ENCODE data around the gene DDX3X.
A peak's percentile ranks its signal among the peaks of the same experiment; 100 is the strongest.

DDX3X gene

GRCh38 chrX:41329101-41329500 lies 4.9 kb upstream of the DDX3X start:
- no peak overlapping the region for H4K5ac ChIP-seq (ENCODE audit: low read length)
- WGBS (ENCODE audit: extremely low coverage, insufficient coverage, low lambda C conversion rate) = no CpG with 5 or more reads among the region's 3 CpGs
- H3K4me3 ChIP-seq (ENCODE audit: low read length) = no peak overlapping the region

GRCh38 chrX:41332005-41332404 lies 2.0 kb upstream of the DDX3X start:
- no peak overlapping the region for H3K23ac ChIP-seq (ENCODE audit: low read length)
- H3K36me3 ChIP-seq (ENCODE audit: control insufficient read depth, insufficient read depth, low read length) = no peaks in the 10 kb centered on the region
- no peak overlapping the region for H2BK120ac ChIP-seq (ENCODE audit: low read depth, low read length)
- no peaks in the 10 kb centered on the region for H3K79me1 ChIP-seq (ENCODE audit: low read length)
- peak overlapping the region; percentile 82 for H3K9ac ChIP-seq (ENCODE audit: low read length)
- H3K18ac ChIP-seq (ENCODE audit: low read length) = no peak overlapping the region
- no peaks in the 10 kb centered on the region for H3K4me1 ChIP-seq (ENCODE audit: control insufficient read depth, low read depth, low read length)
- H3K4me3 ChIP-seq (ENCODE audit: low read length) = no peak overlapping the region
- no peak overlapping the region for H2AK5ac ChIP-seq (ENCODE audit: low read length)
- H3K79me2 ChIP-seq (ENCODE audit: control insufficient read depth, insufficient read depth, low read length) = peaks cover 29% of the 10 kb centered on the region
- WGBS (ENCODE audit: extremely low coverage, insufficient coverage, low lambda C conversion rate) = no CpG with 5 or more reads among the region's 4 CpGs
- H4K5ac ChIP-seq (ENCODE audit: low read length) = no peak overlapping the region
- peak overlapping the region; percentile 85 for H3K56ac ChIP-seq (ENCODE audit: low read length)
- H2BK15ac ChIP-seq (replicated peaks; ENCODE audit: low read depth) = no peak overlapping the region
- no peak overlapping the region for H3K4ac ChIP-seq (ENCODE audit: low read depth, low read length)
- H4K8ac ChIP-seq (ENCODE audit: low read depth, low read length) = no peak overlapping the region
- no peaks in the 10 kb centered on the region for H3K27me3 ChIP-seq (ENCODE audit: insufficient read depth, low read length, poor library complexity)
- no peak overlapping the region for H3K4me2 ChIP-seq (ENCODE audit: low read length)
- H3K27ac ChIP-seq (ENCODE audit: low read depth, low read length) = no peak overlapping the region
- H2BK5ac ChIP-seq (ENCODE audit: low read length) = no peak overlapping the region
- no peak for DNase-seq

More at GRCh38 chrX:41329101-41329500, 4.9 kb upstream of the DDX3X start:
- Histone ChIP-seq H3K56ac (ENCODE audit: low read length) (no peak overlapping the region), H4K8ac (ENCODE audit: low read depth, low read length) (no peak overlapping the region), H3K4me2 (ENCODE audit: low read length) (no peak overlapping the region), H2BK5ac (ENCODE audit: low read length) (no peak overlapping the region), H3K9ac (ENCODE audit: low read length) (no peak overlapping the region), H3K27ac (ENCODE audit: low read depth, low read length) (no peak overlapping the region), H3K4me1 (ENCODE audit: control insufficient read depth, low read depth, low read length) (no peaks in the 10 kb centered on the region), H3K79me2 (ENCODE audit: control insufficient read depth, insufficient read depth, low read length) (peaks cover 1% of the 10 kb centered on the region), H2AK5ac (ENCODE audit: low read length) (no peak overlapping the region), H3K4ac (ENCODE audit: low read depth, low read length) (no peak overlapping the region), H3K79me1 (ENCODE audit: low read length) (no peaks in the 10 kb centered on the region), H3K23ac (ENCODE audit: low read length) (no peak overlapping the region), H3K27me3 (ENCODE audit: insufficient read depth, low read length, poor library complexity) (no peaks in the 10 kb centered on the region), H2BK15ac (replicated peaks; ENCODE audit: low read depth) (no peak overlapping the region), H3K18ac (ENCODE audit: low read length) (no peak overlapping the region), H2BK120ac (ENCODE audit: low read depth, low read length) (no peak overlapping the region), H3K36me3 (ENCODE audit: control insufficient read depth, insufficient read depth, low read length) (no peaks in the 10 kb centered on the region)
- no peak for DNase-seq

- H3K27ac ChIP-seq (ENCODE audit: low read depth, low read length) = peak overlapping the region; percentile 91
- no peaks in the 10 kb centered on the region for H3K27me3 ChIP-seq (ENCODE audit: insufficient read depth, low read length, poor library complexity)
- H4K8ac ChIP-seq (ENCODE audit: low read depth, low read length) = peak overlapping the region; percentile 70
- no peak overlapping the region for H2AK5ac ChIP-seq (ENCODE audit: low read length)
- no peak overlapping the region for H3K23ac ChIP-seq (ENCODE audit: low read length)
- peak overlapping the region; percentile 55 for H2BK5ac ChIP-seq (ENCODE audit: low read length)
- H3K4me1 ChIP-seq (ENCODE audit: control insufficient read depth, low read depth, low read length) = no peaks in the 10 kb centered on the region
- peak overlapping the region; percentile 98 for H2BK15ac ChIP-seq (replicated peaks; ENCODE audit: low read depth)
- H3K56ac ChIP-seq (ENCODE audit: low read length) = peak overlapping the region; percentile 85
- H3K36me3 ChIP-seq (ENCODE audit: control insufficient read depth, insufficient read depth, low read length) = no peaks in the 10 kb centered on the region
- H3K9ac ChIP-seq (ENCODE audit: low read length) = peak overlapping the region; percentile 82
- DNase-seq = peak; percentile 55
- H3K4ac ChIP-seq (ENCODE audit: low read depth, low read length) = peak overlapping the region; percentile 90
- H3K79me2 ChIP-seq (ENCODE audit: control insufficient read depth, insufficient read depth, low read length) = peaks cover 34% of the 10 kb centered on the region
- no CpG with 5 or more reads among the region's 30 CpGs for WGBS (ENCODE audit: extremely low coverage, insufficient coverage, low lambda C conversion rate)
- no peaks in the 10 kb centered on the region for H3K79me1 ChIP-seq (ENCODE audit: low read length)
- H3K4me3 ChIP-seq (ENCODE audit: low read length) = peak overlapping the region; percentile 35
- peak overlapping the region; percentile 71 for H3K18ac ChIP-seq (ENCODE audit: low read length)
- peak overlapping the region; percentile 70 for H3K4me2 ChIP-seq (ENCODE audit: low read length)
- H2BK120ac ChIP-seq (ENCODE audit: low read depth, low read length) = peak overlapping the region; percentile 68
- H4K5ac ChIP-seq (ENCODE audit: low read length) = no peak overlapping the region
Observed at GRCh38 chrX:41332408-41333002, 1.5 kb upstream of the DDX3X start.

- Histone ChIP-seq H4K8ac (ENCODE audit: low read depth, low read length) (peak overlapping the region; percentile 70), H3K79me1 (ENCODE audit: low read length) (no peaks in the 10 kb centered on the region), H2BK15ac (replicated peaks; ENCODE audit: low read depth) (peak overlapping the region; percentile 98), H3K36me3 (ENCODE audit: control insufficient read depth, insufficient read depth, low read length) (no peaks in the 10 kb centered on the region), H3K4ac (ENCODE audit: low read depth, low read length) (peak overlapping the region; percentile 90), H3K4me2 (ENCODE audit: low read length) (peak overlapping the region; percentile 70), H2AK5ac (ENCODE audit: low read length) (no peak overlapping the region), H2BK120ac (ENCODE audit: low read depth, low read length) (peak overlapping the region; percentile 68), H3K23ac (ENCODE audit: low read length) (no peak overlapping the region), H3K27me3 (ENCODE audit: insufficient read depth, low read length, poor library complexity) (no peaks in the 10 kb centered on the region), H3K27ac (ENCODE audit: low read depth, low read length) (peak overlapping the region; percentile 91), H3K4me3 (ENCODE audit: low read length) (peak overlapping the region; percentile 90), H4K5ac (ENCODE audit: low read length) (no peak overlapping the region), H3K56ac (ENCODE audit: low read length) (peak overlapping the region; percentile 91), H2BK5ac (ENCODE audit: low read length) (peak overlapping the region; percentile 30), H3K4me1 (ENCODE audit: control insufficient read depth, low read depth, low read length) (no peaks in the 10 kb centered on the region), H3K18ac (ENCODE audit: low read length) (peak overlapping the region; percentile 71), H3K9ac (ENCODE audit: low read length) (peak overlapping the region; percentile 98), H3K79me2 (ENCODE audit: control insufficient read depth, insufficient read depth, low read length) (peaks cover 39% of the 10 kb centered on the region)
- no CpG with 5 or more reads among the region's 64 CpGs for WGBS (ENCODE audit: extremely low coverage, insufficient coverage, low lambda C conversion rate)
- DNase-seq = peak; percentile 94
Observed at GRCh38 chrX:41333003-41333743, 789 bp upstream of the DDX3X start.

- Histone ChIP-seq H3K23ac (ENCODE audit: low read length) (no peak overlapping the region), H3K79me1 (ENCODE audit: low read length) (no peaks in the 10 kb centered on the region), H3K4me1 (ENCODE audit: control insufficient read depth, low read depth, low read length) (no peaks in the 10 kb centered on the region), H3K27me3 (ENCODE audit: insufficient read depth, low read length, poor library complexity) (no peaks in the 10 kb centered on the region), H3K79me2 (ENCODE audit: control insufficient read depth, insufficient read depth, low read length) (peaks cover 51% of the 10 kb centered on the region), H2BK120ac (ENCODE audit: low read depth, low read length) (peak overlapping the region; percentile 5), H2AK5ac (ENCODE audit: low read length) (no peak overlapping the region), H3K4ac (ENCODE audit: low read depth, low read length) (peak overlapping the region; percentile 91), H4K5ac (ENCODE audit: low read length) (no peak overlapping the region), H3K18ac (ENCODE audit: low read length) (peak overlapping the region; percentile 90), H3K36me3 (ENCODE audit: control insufficient read depth, insufficient read depth, low read length) (peaks cover 2% of the 10 kb centered on the region), H3K27ac (ENCODE audit: low read depth, low read length) (peak overlapping the region; percentile 77), H3K56ac (ENCODE audit: low read length) (peak overlapping the region; percentile 91), H3K9ac (ENCODE audit: low read length) (peak overlapping the region; percentile 98), H3K4me3 (ENCODE audit: low read length) (peak overlapping the region; percentile 90), H2BK15ac (replicated peaks; ENCODE audit: low read depth) (no peak overlapping the region), H2BK5ac (ENCODE audit: low read length) (peak overlapping the region; percentile 55), H4K8ac (ENCODE audit: low read depth, low read length) (peak overlapping the region; percentile 95), H3K4me2 (ENCODE audit: low read length) (no peak overlapping the region)
- DNase-seq = peak; percentile 71
- WGBS (ENCODE audit: extremely low coverage, insufficient coverage, low lambda C conversion rate) = no CpG with 5 or more reads among the region's 77 CpGs
Observed at GRCh38 chrX:41334363-41335197, 618 bp downstream of the DDX3X start.

Measured in mesendoderm (in vitro differentiated cells).